OCI-LY7 (cell line): ENCODE data around the gene MSRB2. TPM values are rescaled to one million over a fixed set of nuclear protein-coding genes. Genes with fewer than 3 reads are reported as not detected.

Source experiments
- BruUV-seq: library from RNA; stranded (reverse); fragments of 400-500 nt; replicated peaks from 2 replicates; lab custom pipeline; 2021; lab: Mats Ljungman, UMichigan
- CTCF ChIA-PET: fragments of 300-600 bp; sonication (Branson Sonifier 250); formaldehyde crosslinking; loops from one replicate; lab custom pipeline; 2022; ENCODE audit warnings: antibody characterized with exemption; ENCODE audit not compliant: unreplicated experiment; lab: Charles Lee
- POLR2A ChIA-PET: fragments of 300-600 bp; sonication (Branson Sonifier 250); formaldehyde crosslinking; loops from one replicate; lab custom pipeline; 2022; ENCODE audit warnings: antibody characterized with exemption; lab: Charles Lee
- DNase-seq: peaks from one replicate; pipeline ENCODE4 v3.0.0-alpha.2; 2015; ENCODE audit warnings: low spot score
- H2AFZ ChIP-seq: fragments of 200-600 bp; sonication (generic), shearing (Covaris generic); 2 replicates; pipeline ENCODE4 v1.6.1; 2014; ENCODE audit warnings: mild to moderate bottlenecking, antibody characterized with exemption, low read length, moderate library complexity
- H3K27ac ChIP-seq: fragments of 200-600 bp; sonication (generic); 2 replicates; pipeline ENCODE4 v1.5.1; 2014; ENCODE audit warnings: mixed run types, low read depth, mild to moderate bottlenecking, moderate library complexity, low read length, inconsistent platforms; ENCODE audit not compliant: poor library complexity, severe bottlenecking
- H3K36me3 ChIP-seq: fragments of 200-600 bp; sonication (generic); 2 replicates; pipeline ENCODE4 v1.6.1; 2014; ENCODE audit warnings: mild to moderate bottlenecking, antibody characterized with exemption, low read length, moderate library complexity, mixed read lengths; ENCODE audit not compliant: insufficient read depth
- H3K4me1 ChIP-seq: fragments of 200-600 bp; sonication (generic); 2 replicates; pipeline ENCODE4 v1.5.1; 2014; ENCODE audit warnings: mild to moderate bottlenecking, low read length; ENCODE audit not compliant: insufficient read depth, poor library complexity, severe bottlenecking
- H3K4me2 ChIP-seq: fragments of 200-600 bp; sonication (generic); 2 replicates; pipeline ENCODE4 v1.6.1; 2014; ENCODE audit warnings: mild to moderate bottlenecking, low read length
- H3K4me3 ChIP-seq: fragments of 200-600 bp; sonication (generic); 2 replicates; pipeline ENCODE4 v1.5.1; 2014; ENCODE audit warnings: mild to moderate bottlenecking, low read depth, low read length; ENCODE audit not compliant: poor library complexity, severe bottlenecking
- H3K79me2 ChIP-seq: fragments of 200-600 bp; sonication (generic); 2 replicates; pipeline ENCODE4 v1.6.1; 2016; ENCODE audit warnings: low read depth, mild to moderate bottlenecking, low read length, moderate library complexity, mixed read lengths; ENCODE audit not compliant: insufficient read depth
- H3K9me2 ChIP-seq: fragments of 200-600 bp; sonication (generic); 2 replicates; pipeline ENCODE4 v1.6.1; 2016; ENCODE audit warnings: mild to moderate bottlenecking, low read length, mixed read lengths; ENCODE audit not compliant: insufficient read depth
- H3K9me3 ChIP-seq: fragments of 200-600 bp; sonication (generic); 2 replicates; pipeline ENCODE4 v1.6.1; 2014; ENCODE audit warnings: mild to moderate bottlenecking, mixed run types, low read length, mixed read lengths
- H4K20me1 ChIP-seq: fragments of 200-600 bp; sonication (generic); 2 replicates; pipeline ENCODE4 v1.6.1; 2014; ENCODE audit warnings: mild to moderate bottlenecking, antibody characterized with exemption, low read length, moderate library complexity, mixed read lengths; ENCODE audit not compliant: insufficient read depth
- EZH2phosphoT487 ChIP-seq: fragments of 200-600 bp; sonication (generic); IDR thresholded peaks from 2 replicates; pipeline ENCODE4 v1.6.1; 2018; ENCODE audit warnings: low read depth, borderline replicate concordance, mild to moderate bottlenecking, mixed run types, antibody characterized with exemption, low read length, moderate library complexity, mixed read lengths
- intact Hi-C: fragments of 100-400 bp; cut with micrococcal nuclease; formaldehyde crosslinking; loops from one replicate; pipeline ENCODE4 v1.10.0; 2022; ENCODE audit not compliant: unreplicated experiment
- total RNA-seq, 2 experiments: library from RNA; depleted of rRNA in 1 of 2; stranded (reverse); fragments of >200 nt in 1 of 2; shearing (Covaris generic) in 1 of 2; gene quantifications; 2 replicates each; pipeline ENCODE4 v1.2.3, GENCODE V29; 2014 to 2022
- TF ChIP-seq, protein P1 (sequence below): fragments of 200-600 bp; sonication (generic); conservative IDR thresholded peaks from 2 replicates; pipeline ENCODE4 v1.5.1; 2014; ENCODE audit warnings: mild to moderate bottlenecking, antibody characterized with exemption, low read length, moderate library complexity, mixed read lengths

The MSRB2 gene
- total RNA-seq, 2 experiments from 2014 or later = 8.1 to 17.6 TPM

- ChIA-PET POLR2A (interaction anchor here (0.5 kb wide), 1 partner anchor 847 kb away, joined by 3 read pairs; no protein-coding TSS in a partner anchor), CTCF (no interaction called here)
- intact Hi-C loops = no loop called here
These were observed 25.8 kb downstream of the MSRB2 start for GRCh38 chr10:23121135-23121534.

GRCh38 chr10:23136462-23136861, 41.1 kb downstream of the MSRB2 start:
- H3K4me3 ChIP-seq = no peak overlapping the region
- no peaks in the 10 kb centered on the region for H3K9me3 ChIP-seq
- H3K36me3 ChIP-seq = no peaks in the 10 kb centered on the region
- POLR2A ChIA-PET = interaction anchor here (0.7 kb wide), 1 partner anchor 135 kb away, joined by 3 read pairs; no protein-coding TSS in a partner anchor
- no peaks in the 10 kb centered on the region for H4K20me1 ChIP-seq
- no peak overlapping the region for H3K27ac ChIP-seq
- intact Hi-C loops = no loop called here
- CTCF ChIA-PET = no interaction called here
- DNase-seq = no peak
- no peak overlapping the region for H3K4me2 ChIP-seq
- TF ChIP-seq, protein P1, sequence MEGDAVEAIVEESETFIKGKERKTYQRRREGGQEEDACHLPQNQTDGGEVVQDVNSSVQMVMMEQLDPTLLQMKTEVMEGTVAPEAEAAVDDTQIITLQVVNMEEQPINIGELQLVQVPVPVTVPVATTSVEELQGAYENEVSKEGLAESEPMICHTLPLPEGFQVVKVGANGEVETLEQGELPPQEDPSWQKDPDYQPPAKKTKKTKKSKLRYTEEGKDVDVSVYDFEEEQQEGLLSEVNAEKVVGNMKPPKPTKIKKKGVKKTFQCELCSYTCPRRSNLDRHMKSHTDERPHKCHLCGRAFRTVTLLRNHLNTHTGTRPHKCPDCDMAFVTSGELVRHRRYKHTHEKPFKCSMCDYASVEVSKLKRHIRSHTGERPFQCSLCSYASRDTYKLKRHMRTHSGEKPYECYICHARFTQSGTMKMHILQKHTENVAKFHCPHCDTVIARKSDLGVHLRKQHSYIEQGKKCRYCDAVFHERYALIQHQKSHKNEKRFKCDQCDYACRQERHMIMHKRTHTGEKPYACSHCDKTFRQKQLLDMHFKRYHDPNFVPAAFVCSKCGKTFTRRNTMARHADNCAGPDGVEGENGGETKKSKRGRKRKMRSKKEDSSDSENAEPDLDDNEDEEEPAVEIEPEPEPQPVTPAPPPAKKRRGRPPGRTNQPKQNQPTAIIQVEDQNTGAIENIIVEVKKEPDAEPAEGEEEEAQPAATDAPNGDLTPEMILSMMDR = no peak
- no peak for TF ChIP-seq EZH2phosphoT487
- no peaks in the 10 kb centered on the region for H3K79me2 ChIP-seq
- no peaks in the 10 kb centered on the region for H3K4me1 ChIP-seq
- no peaks in the 10 kb centered on the region for H3K9me2 ChIP-seq
- no TSS peak for BruUV-seq
- H2AFZ ChIP-seq = no peak overlapping the region

More at GRCh38 chr10:23121135-23121534, 25.8 kb downstream of the MSRB2 start:
- DNase-seq = no peak
- Histone ChIP-seq H3K4me3 (no peak overlapping the region), H2AFZ (no peak overlapping the region), H3K9me2 (no peaks in the 10 kb centered on the region), H3K4me1 (no peaks in the 10 kb centered on the region), H3K27ac (no peak overlapping the region), H3K79me2 (no peaks in the 10 kb centered on the region), H4K20me1 (no peaks in the 10 kb centered on the region), H3K4me2 (no peak overlapping the region), H3K36me3 (no peaks in the 10 kb centered on the region), H3K9me3 (no peaks in the 10 kb centered on the region)
- no peak for TF ChIP-seq EZH2phosphoT487
- TF ChIP-seq, protein P1 = no peak
- no TSS peak for BruUV-seq

DNA sequence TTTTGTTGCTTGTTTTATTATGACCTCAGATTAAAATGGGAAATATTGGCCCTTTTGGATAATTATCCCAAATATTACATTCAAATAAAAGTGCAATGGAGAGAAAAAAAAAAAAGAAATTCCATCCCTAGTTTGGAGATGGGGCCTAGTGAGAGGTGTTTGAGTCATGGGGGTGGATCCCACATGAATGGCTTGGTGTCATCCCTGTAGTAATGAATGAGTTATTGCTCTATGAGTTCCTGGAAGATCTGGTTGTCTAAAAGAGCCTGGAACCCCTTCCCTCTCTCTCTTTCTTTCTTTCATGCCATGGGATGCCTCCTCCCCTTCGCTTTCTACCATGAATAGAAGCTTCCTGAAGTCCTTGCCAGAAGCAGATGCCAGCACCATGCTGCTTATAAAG, 44.3 kb downstream of the MSRB2 start:
- no peaks in the 10 kb centered on the region for H3K4me1 ChIP-seq
- no peak overlapping the region for H3K4me2 ChIP-seq
- ChIA-PET CTCF (no interaction called here), POLR2A (no interaction called here)
- BruUV-seq = no TSS peak
- no peak for DNase-seq
- no peak overlapping the region for H2AFZ ChIP-seq
- H3K79me2 ChIP-seq = no peaks in the 10 kb centered on the region
- no peaks in the 10 kb centered on the region for H4K20me1 ChIP-seq
- TF ChIP-seq, protein P1 = no peak
- no peak for TF ChIP-seq EZH2phosphoT487
- H3K36me3 ChIP-seq = no peaks in the 10 kb centered on the region
- intact Hi-C loops = no loop called here
- no peak overlapping the region for H3K27ac ChIP-seq
- H3K4me3 ChIP-seq = no peak overlapping the region
- H3K9me3 ChIP-seq = no peaks in the 10 kb centered on the region
- no peaks in the 10 kb centered on the region for H3K9me2 ChIP-seq
